Measurements from ENCODE around the gene LRP6.
"Not testable (repeated sequence)": the region's sequence is repeated elsewhere in the genome, so short reads cannot be mapped to it uniquely, and the experiment has no call there.

The LRP6 gene

DNA sequence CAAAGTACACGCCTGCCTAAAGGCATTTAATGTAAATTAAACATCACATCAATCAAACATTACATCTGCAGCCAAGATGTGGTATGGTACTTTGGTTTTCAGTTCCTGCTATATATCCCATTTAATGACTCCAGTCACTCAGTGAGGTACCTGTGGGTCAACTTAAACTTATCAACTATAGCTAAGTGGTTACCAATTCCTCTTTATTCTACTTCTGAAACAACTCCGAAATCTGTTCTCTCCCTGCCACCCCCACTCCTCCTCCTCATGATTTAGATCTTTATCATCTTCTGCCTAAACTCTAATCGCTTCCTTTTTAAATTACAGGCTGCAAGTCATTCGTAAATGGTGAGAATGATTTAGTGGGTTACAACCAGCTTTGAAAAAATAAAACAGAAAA is 138.2 kb downstream of the LRP6 start:
- POLR2A ChIA-PET: no interaction called here
- TF ChIP-seq, protein P1, sequence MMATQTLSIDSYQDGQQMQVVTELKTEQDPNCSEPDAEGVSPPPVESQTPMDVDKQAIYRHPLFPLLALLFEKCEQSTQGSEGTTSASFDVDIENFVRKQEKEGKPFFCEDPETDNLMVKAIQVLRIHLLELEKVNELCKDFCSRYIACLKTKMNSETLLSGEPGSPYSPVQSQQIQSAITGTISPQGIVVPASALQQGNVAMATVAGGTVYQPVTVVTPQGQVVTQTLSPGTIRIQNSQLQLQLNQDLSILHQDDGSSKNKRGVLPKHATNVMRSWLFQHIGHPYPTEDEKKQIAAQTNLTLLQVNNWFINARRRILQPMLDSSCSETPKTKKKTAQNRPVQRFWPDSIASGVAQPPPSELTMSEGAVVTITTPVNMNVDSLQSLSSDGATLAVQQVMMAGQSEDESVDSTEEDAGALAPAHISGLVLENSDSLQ (IDR thresholded peaks at IDR 0.05): peak; percentile 48
- TF ChIP-seq NFRKB (IDR thresholded peaks at IDR 0.05): no peak
- CTCF ChIA-PET: interaction anchor here (0.5 kb wide), 1 partner anchor 1109 kb away, joined by 3 read pairs; no protein-coding TSS in a partner anchor

DNA sequence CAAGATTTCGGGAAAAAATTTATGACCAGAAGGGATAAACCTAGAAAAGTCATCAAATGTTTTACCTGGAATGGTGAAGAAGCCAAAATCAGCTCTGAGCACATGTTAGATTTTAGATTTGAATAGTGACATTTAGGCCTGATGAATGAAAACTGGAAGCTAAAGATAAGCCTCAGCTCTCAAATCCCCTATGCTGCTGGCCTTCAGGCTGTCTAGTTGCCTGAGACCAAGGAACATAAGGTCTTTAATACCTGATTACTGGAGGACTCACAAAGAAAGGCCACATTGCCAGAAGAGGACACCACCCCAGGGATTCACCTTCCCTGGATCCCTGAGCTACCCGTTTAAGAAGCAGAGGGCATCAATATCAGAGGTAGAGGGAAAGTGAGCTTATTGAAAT is 139.5 kb downstream of the LRP6 start:
- no peak for DNase-seq (ENCODE audit: extremely low spot score)
- TF ChIP-seq FOXK2 (IDR thresholded peaks at IDR 0.05): no peak
- TF ChIP-seq FOXA1 (IDR thresholded peaks at IDR 0.05): no peak
- TF ChIP-seq TARDBP (IDR thresholded peaks at IDR 0.05): no peak
- TF ChIP-seq SUZ12 (IDR thresholded peaks at IDR 0.05): no peak
- TF ChIP-seq, protein P1 (IDR thresholded peaks at IDR 0.05): no peak
- no peak for TF ChIP-seq HDGF (IDR thresholded peaks at IDR 0.05; ENCODE audit: borderline replicate concordance)
- no peak for TF ChIP-seq ELF4 (IDR thresholded peaks at IDR 0.05)
- no peak for TF ChIP-seq NFRKB (IDR thresholded peaks at IDR 0.05)
- TF ChIP-seq FOXM1 (IDR thresholded peaks at IDR 0.05; ENCODE audit: borderline replicate concordance): no peak
- TF ChIP-seq LEF1 (IDR thresholded peaks at IDR 0.05; ENCODE audit: borderline replicate concordance): no peak
- no peak for TF ChIP-seq L3MBTL2 (conservative IDR thresholded peaks at IDR 0.05)
- TF ChIP-seq CTBP1 (IDR thresholded peaks at IDR 0.05; ENCODE audit: borderline replicate concordance): no peak
- TF ChIP-seq ARNT (IDR thresholded peaks at IDR 0.05): no peak
- no peak for TF ChIP-seq SP1 (IDR thresholded peaks at IDR 0.05)
- ChIA-PET POLR2A (no interaction called here), CTCF (no interaction called here)

More for the DNA sequence above, 138.2 kb downstream of the LRP6 start:
- DNase-seq (ENCODE audit: extremely low spot score): no peak

DNA sequence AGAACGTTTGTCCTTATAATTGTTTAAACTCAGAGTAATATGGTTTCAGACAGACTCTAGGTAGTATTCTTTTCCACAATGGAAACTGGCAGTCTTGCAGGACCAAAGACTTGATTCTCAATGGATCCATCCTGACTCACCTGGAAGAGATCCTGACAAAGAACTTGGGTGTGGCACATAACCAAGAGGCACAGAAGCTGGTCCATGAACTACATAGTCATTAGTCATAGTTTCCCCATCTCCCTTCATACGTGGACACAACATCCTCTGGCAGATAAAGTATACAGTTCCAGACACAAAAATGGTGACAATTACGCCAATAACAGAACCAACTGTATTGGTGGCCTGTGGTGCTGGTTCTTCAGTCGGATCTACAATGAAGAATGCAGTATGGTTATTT is 140.3 kb downstream of the LRP6 start:
- POLR2A ChIA-PET: no interaction called here
- DNase-seq (ENCODE audit: extremely low spot score): no peak
- TF ChIP-seq ZNF384 (IDR thresholded peaks at IDR 0.05): no peak
- no peak for TF ChIP-seq LEF1 (IDR thresholded peaks at IDR 0.05; ENCODE audit: borderline replicate concordance)
- no peak for TF ChIP-seq L3MBTL2 (conservative IDR thresholded peaks at IDR 0.05)
- no peak for TF ChIP-seq FOXA1 (IDR thresholded peaks at IDR 0.05)
- TF ChIP-seq, protein P1 (IDR thresholded peaks at IDR 0.05): no peak
- TF ChIP-seq ELF4 (IDR thresholded peaks at IDR 0.05): no peak
- no peak for TF ChIP-seq HDGF (IDR thresholded peaks at IDR 0.05; ENCODE audit: borderline replicate concordance)
- no peak for TF ChIP-seq TARDBP (IDR thresholded peaks at IDR 0.05)
- CTCF ChIA-PET: no interaction called here

DNA sequence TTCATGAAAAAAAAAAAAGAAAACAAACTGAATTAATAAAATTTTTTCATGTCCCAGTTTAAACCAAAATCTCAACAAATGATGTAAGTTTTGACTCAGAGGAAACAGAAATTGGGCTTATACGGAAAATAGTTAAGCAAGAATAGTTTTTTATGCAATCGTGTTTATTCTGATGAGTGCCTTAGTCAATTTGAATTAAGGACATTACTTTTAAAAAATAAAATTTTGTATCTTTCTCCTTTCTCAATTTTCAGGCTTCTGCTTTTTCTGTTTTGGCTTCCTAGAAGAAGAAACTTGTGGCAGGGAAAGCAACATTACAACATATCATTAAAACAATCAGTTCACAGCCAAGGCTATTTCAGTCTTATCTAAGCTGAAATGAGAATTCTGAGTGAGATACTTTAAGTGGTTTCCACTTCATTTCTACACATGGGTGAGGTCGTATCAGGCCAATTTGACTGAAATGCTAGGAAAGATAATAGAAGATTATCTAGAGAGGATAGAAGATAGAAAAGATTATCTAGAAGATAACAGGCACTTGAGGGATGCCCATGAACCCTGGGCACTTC is 143.7 kb downstream of the LRP6 start:
- DNase-seq (ENCODE audit: extremely low spot score): no peak
- ChIA-PET POLR2A (no interaction called here), CTCF (interaction anchor here (0.6 kb wide), 1 partner anchor 25 kb away, joined by 5 read pairs; no protein-coding TSS in a partner anchor)
- TF ChIP-seq FOXK2 (IDR thresholded peaks at IDR 0.05) (no peak), CTBP1 (IDR thresholded peaks at IDR 0.05; ENCODE audit: borderline replicate concordance) (no peak), ARNT (IDR thresholded peaks at IDR 0.05) (no peak), ELF4 (IDR thresholded peaks at IDR 0.05) (no peak), LEF1 (IDR thresholded peaks at IDR 0.05; ENCODE audit: borderline replicate concordance) (no peak), SUZ12 (IDR thresholded peaks at IDR 0.05) (no peak), L3MBTL2 (conservative IDR thresholded peaks at IDR 0.05) (no peak)

DNA sequence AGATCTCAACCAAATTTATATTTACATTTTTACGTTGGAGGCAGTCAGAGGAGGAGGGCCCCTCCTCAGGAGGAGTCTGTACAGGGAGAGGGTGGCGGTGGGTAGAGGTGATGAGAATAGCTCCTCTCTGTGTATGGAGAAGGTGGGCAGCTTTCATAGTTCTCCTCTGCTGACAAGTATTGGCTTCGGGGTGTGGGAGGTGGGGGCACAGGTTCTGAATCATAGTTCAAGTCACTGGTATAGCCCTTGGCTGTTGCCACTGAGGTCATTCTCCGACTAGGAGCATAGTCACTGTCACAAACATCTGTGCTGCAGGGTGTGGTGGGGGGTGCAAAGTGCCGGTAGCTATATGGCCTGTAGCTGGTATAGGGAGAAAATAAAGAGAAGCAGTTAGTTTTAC is 145.8 kb downstream of the LRP6 start:
- TF ChIP-seq ARNT (IDR thresholded peaks at IDR 0.05) (no peak), L3MBTL2 (conservative IDR thresholded peaks at IDR 0.05) (no peak), FOXA1 (IDR thresholded peaks at IDR 0.05) (no peak), NFRKB (IDR thresholded peaks at IDR 0.05) (no peak), BHLHE40 (IDR thresholded peaks at IDR 0.05; ENCODE audit: borderline replicate concordance) (no peak), FOXK2 (IDR thresholded peaks at IDR 0.05) (no peak)
- CTCF ChIA-PET: interaction anchor here (0.6 to 1.3 kb wide), 2 partner anchors 15 to 88 kb away, joined by 3 read pairs; no protein-coding TSS in a partner anchor
- POLR2A ChIA-PET: no interaction called here
- DNase-seq (ENCODE audit: extremely low spot score): no peak

DNA sequence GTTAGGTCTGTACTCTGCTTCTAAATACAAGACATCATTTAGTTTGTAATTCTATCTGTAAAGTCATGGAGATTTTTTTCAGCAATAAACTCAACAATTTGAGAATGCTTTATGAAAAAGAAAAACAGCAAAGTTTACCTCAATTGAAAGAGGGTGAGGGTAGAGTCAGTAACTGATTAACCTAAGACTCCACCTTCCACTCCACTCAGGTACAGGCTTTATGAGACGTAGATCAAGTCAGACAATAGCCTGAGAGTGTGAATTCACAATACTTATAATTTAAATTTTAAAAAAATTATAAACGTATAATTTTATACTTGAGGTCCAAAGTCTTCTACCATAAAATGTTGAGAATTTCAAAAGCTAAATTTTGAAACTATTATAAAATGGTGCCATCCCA is 150.2 kb downstream of the LRP6 start:
- ChIA-PET CTCF (interaction anchor here (0.5 kb wide), 1 partner anchor 152 kb away, joined by 5 read pairs; no protein-coding TSS in a partner anchor), POLR2A (no interaction called here)
- no peak for DNase-seq (ENCODE audit: extremely low spot score)
- TF ChIP-seq HDGF (IDR thresholded peaks at IDR 0.05; ENCODE audit: borderline replicate concordance) (no peak), TARDBP (IDR thresholded peaks at IDR 0.05) (no peak), ZNF384 (IDR thresholded peaks at IDR 0.05) (no peak), SP1 (IDR thresholded peaks at IDR 0.05) (no peak), LEF1 (IDR thresholded peaks at IDR 0.05; ENCODE audit: borderline replicate concordance) (no peak), CTBP1 (IDR thresholded peaks at IDR 0.05; ENCODE audit: borderline replicate concordance) (no peak), FOXK2 (IDR thresholded peaks at IDR 0.05) (no peak), NFRKB (IDR thresholded peaks at IDR 0.05) (no peak), FOXA1 (IDR thresholded peaks at IDR 0.05) (no peak), FOXM1 (IDR thresholded peaks at IDR 0.05; ENCODE audit: borderline replicate concordance) (no peak), BHLHE40 (IDR thresholded peaks at IDR 0.05; ENCODE audit: borderline replicate concordance) (no peak)

DNA sequence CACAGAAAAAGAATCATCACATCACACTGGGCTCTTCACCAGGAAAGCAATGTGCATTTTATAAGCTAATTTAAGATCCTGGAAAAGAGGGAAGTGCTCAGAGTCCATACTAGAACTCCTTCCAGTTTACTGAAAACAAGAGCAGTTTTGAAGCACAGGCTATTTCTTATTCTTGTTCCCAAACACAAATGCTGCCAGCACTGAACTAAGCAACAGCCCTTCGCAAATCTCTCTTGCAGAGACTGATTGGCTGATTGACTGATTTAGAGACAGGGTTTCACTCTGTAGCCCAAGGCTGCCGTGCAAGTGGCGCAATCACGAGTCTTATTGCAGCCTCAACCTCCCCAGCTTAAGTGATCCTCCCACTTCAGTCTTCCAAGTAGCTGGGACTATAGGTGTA is 151.3 kb downstream of the LRP6 start:
- POLR2A ChIA-PET: no interaction called here
- DNase-seq (ENCODE audit: extremely low spot score): no peak
- TF ChIP-seq BHLHE40 (IDR thresholded peaks at IDR 0.05; ENCODE audit: borderline replicate concordance): no peak
- no peak for TF ChIP-seq SP1 (IDR thresholded peaks at IDR 0.05)
- TF ChIP-seq HDGF (IDR thresholded peaks at IDR 0.05; ENCODE audit: borderline replicate concordance): no peak
- no peak for TF ChIP-seq ARNT (IDR thresholded peaks at IDR 0.05)
- TF ChIP-seq CTBP1 (IDR thresholded peaks at IDR 0.05; ENCODE audit: borderline replicate concordance): no peak
- no peak for TF ChIP-seq NFRKB (IDR thresholded peaks at IDR 0.05)
- no peak for TF ChIP-seq LEF1 (IDR thresholded peaks at IDR 0.05; ENCODE audit: borderline replicate concordance)
- TF ChIP-seq ELF4 (IDR thresholded peaks at IDR 0.05): no peak
- no peak for TF ChIP-seq L3MBTL2 (conservative IDR thresholded peaks at IDR 0.05)
- no peak for TF ChIP-seq TARDBP (IDR thresholded peaks at IDR 0.05)
- TF ChIP-seq, protein P1 (IDR thresholded peaks at IDR 0.05): no peak
- no peak for TF ChIP-seq FOXM1 (IDR thresholded peaks at IDR 0.05; ENCODE audit: borderline replicate concordance)
- no peak for TF ChIP-seq FOXA1 (IDR thresholded peaks at IDR 0.05)
- TF ChIP-seq ZNF384 (IDR thresholded peaks at IDR 0.05): no peak
- TF ChIP-seq FOXK2 (IDR thresholded peaks at IDR 0.05): no peak
- TF ChIP-seq SUZ12 (IDR thresholded peaks at IDR 0.05): no peak
- CTCF ChIA-PET: no interaction called here

DNA sequence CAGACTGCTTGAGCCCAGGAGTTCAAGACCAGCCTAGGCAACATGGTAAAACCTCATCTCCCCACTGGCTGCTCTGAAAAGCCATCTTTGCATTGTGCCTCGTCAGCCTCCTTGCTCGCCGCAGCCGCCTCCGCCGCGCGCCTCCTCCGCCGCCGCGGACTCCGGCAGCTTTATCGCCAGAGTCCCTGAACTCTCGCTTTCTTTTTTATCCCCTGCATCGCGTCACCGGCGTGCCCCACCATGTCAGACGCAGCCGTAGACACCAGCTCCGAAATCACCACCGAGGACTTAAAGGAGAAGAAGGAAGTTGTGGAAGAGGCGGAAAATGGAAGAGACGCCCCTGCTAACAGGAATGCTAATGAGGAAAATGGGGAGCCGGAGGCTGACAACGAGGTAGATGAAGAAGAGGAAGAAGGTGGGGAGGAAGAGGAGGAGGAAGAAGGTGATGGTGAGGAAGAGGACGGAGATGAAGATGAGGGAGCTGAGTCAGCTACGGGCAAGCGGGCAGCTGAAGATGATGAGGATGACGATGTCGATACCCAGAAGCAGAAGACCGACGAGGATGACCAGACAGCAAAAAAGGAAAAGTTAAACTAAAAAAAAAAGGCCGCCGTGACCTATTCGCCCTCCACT is 155.8 kb downstream of the LRP6 start:
- CTCF ChIA-PET; DNase-seq (ENCODE audit: extremely low spot score); POLR2A ChIA-PET: not testable (repeated sequence)

Measured in HEK293T (cell line).